Measurements from ENCODE around the gene LETM1.

DNA sequence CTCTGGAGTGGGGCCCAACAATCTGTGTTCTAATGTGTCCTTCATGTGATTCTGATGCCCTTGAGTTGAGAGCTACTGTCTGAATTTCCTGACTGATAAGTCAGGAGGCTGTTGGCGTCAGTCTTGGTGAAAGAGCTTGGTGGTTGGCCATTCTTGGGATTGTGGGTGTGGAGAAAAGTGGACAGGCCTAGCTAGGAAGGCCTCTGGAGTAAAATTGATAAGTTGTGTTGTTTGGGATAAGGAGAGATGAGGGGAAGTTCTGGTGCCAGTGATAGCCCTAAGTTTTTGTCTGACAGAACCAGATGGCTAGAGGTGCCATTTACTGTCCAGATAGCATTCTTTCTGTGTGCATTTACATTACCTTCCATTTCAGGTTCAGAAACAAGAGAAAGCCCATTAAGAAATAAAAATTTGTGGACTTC is 26.9 kb upstream of the LETM1 start:
- no peak for TF ChIP-seq POLR2AphosphoS5 (IDR thresholded peaks at IDR 0.05)
- TF ChIP-seq, protein P1, sequence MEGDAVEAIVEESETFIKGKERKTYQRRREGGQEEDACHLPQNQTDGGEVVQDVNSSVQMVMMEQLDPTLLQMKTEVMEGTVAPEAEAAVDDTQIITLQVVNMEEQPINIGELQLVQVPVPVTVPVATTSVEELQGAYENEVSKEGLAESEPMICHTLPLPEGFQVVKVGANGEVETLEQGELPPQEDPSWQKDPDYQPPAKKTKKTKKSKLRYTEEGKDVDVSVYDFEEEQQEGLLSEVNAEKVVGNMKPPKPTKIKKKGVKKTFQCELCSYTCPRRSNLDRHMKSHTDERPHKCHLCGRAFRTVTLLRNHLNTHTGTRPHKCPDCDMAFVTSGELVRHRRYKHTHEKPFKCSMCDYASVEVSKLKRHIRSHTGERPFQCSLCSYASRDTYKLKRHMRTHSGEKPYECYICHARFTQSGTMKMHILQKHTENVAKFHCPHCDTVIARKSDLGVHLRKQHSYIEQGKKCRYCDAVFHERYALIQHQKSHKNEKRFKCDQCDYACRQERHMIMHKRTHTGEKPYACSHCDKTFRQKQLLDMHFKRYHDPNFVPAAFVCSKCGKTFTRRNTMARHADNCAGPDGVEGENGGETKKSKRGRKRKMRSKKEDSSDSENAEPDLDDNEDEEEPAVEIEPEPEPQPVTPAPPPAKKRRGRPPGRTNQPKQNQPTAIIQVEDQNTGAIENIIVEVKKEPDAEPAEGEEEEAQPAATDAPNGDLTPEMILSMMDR (IDR thresholded peaks at IDR 0.05) = no peak

Data from prostate gland (tissue), 2 donors.